GM18511 (cell line): ENCODE data around the gene BDP1.
A peak's percentile ranks its signal among the peaks of the same experiment; 100 is the strongest.
"Not testable (repeated sequence)": the region's sequence is repeated elsewhere in the genome, so short reads cannot be mapped to it uniquely, and the experiment has no call there.

ENCODE experiments used
- ATAC-seq: cut with Tn5 transposase; IDR thresholded peaks from one replicate; pipeline ENCODE4 v1.9.1; 2021; ENCODE audit warnings: mild to moderate bottlenecking, moderate library complexity; ENCODE audit not compliant: unreplicated experiment

The BDP1 gene

DNA sequence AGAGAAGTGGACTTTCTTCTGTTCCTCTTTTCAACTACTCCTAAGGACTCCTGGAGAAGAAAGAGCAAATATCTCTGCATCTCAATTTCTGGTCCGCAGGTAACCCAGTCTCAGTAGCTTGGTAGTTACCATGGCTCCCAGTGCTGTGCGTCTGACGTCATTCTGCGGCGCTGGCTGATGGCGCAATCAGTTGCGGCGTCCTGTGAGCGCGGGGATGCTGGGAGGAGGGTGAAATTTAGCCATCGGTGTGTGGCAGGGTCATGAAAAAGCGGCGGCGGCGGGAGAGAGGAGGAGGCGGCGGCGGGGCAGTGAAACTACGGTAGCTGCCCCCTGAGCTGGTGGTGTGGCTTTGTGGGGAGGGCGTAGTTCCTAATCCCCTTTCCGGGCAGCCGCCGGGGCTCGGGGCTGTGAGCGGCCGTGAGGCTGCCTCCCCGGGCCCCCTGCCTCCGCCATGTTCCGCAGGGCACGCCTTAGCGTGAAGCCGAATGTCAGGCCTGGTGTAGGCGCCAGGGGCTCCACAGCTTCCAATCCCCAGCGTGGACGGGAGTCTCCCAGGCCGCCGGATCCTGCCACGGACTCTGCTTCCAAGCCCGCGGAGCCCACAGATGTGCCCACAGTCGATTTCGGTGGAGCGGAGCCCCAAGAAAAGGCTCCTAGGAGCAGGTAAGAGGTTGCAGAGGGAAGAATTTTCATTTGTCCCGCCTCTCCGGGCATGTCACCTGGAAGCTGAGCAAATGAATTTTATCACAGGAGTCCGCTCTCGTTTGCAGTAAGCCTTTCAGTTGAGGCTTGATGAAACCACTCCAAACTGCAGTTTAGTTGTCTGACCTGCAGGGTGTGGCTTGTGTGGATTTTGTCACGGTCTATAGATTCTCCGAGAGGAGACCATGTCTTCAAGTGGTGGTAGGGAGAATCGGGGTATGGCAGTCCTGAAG lies at the start of gene BDP1:
Gene BDP1, plus strand, starts transcription at position 225 of the 935 bp plus-strand sequence. Its CDS starts 227 bp downstream, at position 452.
- ATAC-seq: peak; percentile 95

DNA sequence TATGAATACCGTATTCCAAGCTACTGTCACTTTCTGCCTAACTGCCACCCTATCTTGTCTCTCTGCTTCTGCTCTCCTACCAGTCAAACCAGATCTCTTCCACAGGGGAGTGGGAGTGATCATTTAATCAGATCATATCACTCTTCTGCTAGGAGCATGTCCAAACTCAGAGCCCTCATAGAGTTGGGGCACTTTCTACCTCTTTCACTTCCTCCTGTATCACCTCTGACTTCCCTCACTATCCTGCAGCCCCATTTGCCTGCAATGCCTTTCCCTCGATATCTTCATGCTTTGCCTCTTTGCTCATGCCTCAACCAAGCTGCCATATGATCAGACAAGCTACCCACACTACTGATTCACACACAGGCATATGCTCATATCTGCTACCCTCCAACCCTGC lies 45.4 kb upstream of the BDP1 start:
- not testable (repeated sequence) for ATAC-seq

DNA sequence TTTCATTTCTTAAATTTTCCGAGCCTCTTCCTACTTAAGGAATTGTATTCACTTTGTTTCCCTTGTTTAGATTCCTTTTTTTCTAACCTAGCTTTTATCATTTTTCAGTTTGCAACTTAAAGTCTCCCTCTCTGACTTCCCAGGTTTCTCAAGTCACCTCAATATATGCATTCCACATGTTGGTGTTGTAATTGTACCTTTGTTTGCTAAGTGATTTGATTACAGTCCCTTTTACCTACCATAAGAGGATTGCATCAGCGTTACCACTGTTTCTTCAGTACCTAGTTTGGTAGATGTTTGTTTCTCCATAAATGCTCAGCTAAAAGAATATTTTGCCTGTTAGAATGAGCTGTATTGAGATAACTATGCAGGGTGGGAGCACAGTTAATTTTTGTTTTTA lies 39.8 kb upstream of the BDP1 start:
- ATAC-seq: not testable (repeated sequence)

GRCh38 chr5:71418026-71418425 lies 37.4 kb upstream of the BDP1 start:
- not testable (repeated sequence) for ATAC-seq

DNA sequence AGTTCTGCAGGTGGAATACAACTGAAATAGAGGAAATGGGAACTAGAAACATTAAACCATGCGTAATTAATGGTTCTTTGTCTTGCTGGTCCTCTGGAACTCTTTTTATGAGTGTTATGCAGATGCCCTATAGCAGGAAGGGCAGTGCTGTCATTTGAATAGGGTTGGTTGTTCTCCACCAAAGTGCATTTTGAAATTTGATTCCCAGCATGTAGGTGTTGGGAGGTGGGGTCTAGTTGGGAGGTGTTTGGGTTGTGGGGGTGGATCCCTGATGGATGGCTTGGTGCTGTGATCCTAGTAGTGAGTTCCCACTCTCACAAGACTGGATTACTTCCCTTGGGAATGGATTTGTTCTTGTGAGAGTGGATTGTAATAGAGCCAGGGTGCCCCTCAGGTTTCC lies 34.2 kb upstream of the BDP1 start:
- not testable (repeated sequence) for ATAC-seq

- ATAC-seq: not testable (repeated sequence)
Measured at GRCh38 chr5:71423896-71424295, 31.6 kb upstream of the BDP1 start.

GRCh38 chr5:71426686-71427474 lies 28.6 kb upstream of the BDP1 start:
- ATAC-seq: not testable (repeated sequence)

- ATAC-seq: not testable (repeated sequence)
Measured at GRCh38 chr5:71432410-71432809, 23.0 kb upstream of the BDP1 start.

DNA sequence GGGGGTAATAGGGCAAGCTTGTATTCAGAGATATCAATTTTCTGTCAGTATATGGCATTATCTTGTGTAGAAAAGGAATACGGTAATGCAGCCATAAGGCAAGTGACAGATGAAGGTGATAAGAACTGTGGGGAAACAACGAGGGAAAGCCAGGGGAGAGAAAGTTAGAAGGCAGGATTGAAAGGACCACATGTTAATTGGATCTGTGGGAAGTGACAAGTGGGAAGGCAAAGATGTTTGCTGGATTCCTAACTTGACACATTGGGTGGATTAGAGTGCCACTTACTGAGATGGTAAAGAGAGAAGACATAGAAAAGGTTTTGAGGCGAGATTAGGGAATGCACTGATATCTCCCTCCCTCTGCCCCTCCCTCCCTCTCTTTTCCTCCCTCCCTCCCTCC lies 20.6 kb upstream of the BDP1 start:
- not testable (repeated sequence) for ATAC-seq

GRCh38 chr5:71441564-71441963 lies 13.9 kb upstream of the BDP1 start:
- ATAC-seq: not testable (repeated sequence)

- ATAC-seq: not testable (repeated sequence)
Measured at GRCh38 chr5:71443891-71444290, 11.6 kb upstream of the BDP1 start.

DNA sequence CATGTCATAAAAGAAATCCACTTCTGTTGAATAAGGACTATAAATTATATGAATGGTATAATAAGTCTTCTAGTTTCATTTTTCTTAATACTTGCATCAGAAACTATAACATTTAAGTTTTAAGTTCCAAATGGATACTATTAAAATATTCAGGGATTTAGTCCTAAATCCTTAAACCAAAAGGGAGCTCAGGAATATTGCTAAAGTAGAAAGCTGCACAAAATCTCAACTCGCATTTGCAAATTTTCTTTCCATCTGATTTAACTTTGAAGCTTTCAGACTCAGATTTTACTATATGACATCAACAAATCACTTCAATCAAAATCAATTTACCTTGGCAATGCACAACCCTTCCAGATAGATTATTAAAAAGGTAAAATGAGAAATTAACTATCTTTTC lies 10.4 kb upstream of the BDP1 start:
- not testable (repeated sequence) for ATAC-seq

GRCh38 chr5:71445523-71446152 lies 9.8 kb upstream of the BDP1 start:
- ATAC-seq: not testable (repeated sequence)

GRCh38 chr5:71446540-71447216 lies 8.8 kb upstream of the BDP1 start:
- ATAC-seq: peak; percentile 38

GRCh38 chr5:71447218-71447808 lies 8.1 kb upstream of the BDP1 start:
- peak; percentile 94 for ATAC-seq

GRCh38 chr5:71452876-71453275 lies 2.6 kb upstream of the BDP1 start:
- no peak for ATAC-seq

GRCh38 chr5:71454913-71455312 lies 538 bp upstream of the BDP1 start:
- ATAC-seq: no peak

DNA sequence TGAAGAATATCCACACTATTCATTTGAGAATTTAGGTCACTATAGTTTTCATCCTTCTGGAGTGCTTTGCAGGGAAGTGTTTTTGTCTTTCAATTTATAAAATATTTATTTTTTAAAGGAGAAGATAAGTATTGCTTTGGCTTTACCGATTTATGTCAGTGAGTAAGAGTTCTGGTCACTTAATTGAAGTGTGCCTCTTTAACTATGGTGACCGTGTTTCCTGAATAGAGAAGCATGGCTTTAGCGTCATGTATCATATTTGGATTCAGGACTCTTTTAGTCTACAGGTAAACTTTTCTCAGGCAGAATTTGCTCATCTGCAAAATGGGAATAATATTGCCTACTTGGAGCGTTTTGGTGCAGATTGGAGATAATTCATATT lies 902 bp downstream of the BDP1 start:
- no peak for ATAC-seq

DNA sequence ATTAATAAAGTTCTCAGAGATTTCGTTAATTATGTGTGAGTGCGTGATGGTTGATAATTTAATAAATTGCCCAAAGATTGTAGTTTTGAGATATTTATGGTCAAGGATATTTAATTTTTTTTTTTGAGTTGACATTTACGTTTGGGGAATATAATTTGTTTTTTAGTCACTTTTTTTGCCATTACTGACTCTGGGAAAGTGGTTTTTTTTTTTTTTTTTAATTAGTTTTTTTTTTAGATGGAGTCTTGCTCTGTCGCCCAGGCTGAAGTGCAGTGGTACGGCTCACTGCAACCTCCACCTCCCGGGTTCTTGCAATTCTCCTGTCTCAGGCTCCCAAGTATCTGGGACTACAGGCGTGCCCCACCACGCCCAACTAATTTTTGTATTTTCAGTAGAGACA lies 1.7 kb downstream of the BDP1 start:
- no peak for ATAC-seq

GRCh38 chr5:71460693-71461092 lies 5.2 kb downstream of the BDP1 start:
- no peak for ATAC-seq
